ENCODE data around the gene TERT.
A peak's percentile ranks its signal among the peaks of the same experiment; 100 is the strongest.
"Not testable (repeated sequence)": the region's sequence is repeated elsewhere in the genome, so short reads cannot be mapped to it uniquely, and the experiment has no call there.

The TERT gene

GRCh38 chr5:1329111-1329579 lies 34.3 kb upstream of the TERT start:
- FAIRE-seq (no peak), DNase-seq (ENCODE audit: insufficient read length, low spot score) (no peak)
- no peak for TF ChIP-seq CTCF (IDR thresholded peaks at IDR 0.05; ENCODE audit: insufficient read depth, missing control alignments)

DNA sequence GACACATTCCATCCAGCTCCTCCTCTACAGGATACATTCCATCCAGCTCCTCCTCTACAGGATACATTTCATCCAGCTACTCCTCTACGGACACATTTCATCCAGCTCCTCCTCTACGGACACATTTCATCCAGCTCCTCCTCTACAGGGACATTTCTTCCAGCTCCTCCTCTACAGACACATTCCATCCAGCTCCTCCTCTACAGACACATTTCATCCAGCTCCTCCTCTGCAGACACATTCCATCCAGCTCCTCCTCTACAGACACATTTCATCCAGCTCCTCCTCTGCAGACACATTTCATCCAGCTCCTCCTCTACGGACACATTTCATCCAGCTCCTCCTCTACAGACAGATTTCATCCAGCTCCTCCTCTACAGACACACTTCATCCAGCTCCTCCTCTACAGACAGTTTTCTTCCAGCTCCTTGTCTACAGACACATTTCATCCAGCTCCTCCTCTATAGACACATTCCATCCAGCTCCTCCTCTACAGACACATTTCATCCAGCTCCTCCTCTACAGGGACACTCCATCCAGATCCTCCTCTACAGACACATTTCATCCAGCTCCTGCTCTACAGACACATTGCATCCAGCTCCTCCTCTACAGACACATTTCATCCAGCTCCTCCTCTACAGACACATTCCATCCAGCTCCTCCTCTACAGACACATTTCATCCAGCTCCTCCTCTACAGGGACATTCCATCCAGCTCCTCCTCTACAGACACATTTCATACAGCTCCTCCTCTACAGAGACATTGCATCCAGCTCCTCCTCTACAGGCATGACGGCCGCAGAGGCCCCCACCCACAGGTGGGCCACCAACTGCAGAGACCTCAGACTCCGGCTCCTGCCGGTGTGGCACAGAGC lies 33.6 kb upstream of the TERT start:
- FAIRE-seq; DNase-seq (ENCODE audit: insufficient read length, low spot score): not testable (repeated sequence)

- not testable (repeated sequence) for DNase-seq (ENCODE audit: insufficient read length, low spot score); FAIRE-seq
These were observed 32.3 kb upstream of the TERT start for GRCh38 chr5:1326901-1327756.

- not testable (repeated sequence) for DNase-seq (ENCODE audit: insufficient read length, low spot score); FAIRE-seq
These were observed 31.6 kb upstream of the TERT start for GRCh38 chr5:1326532-1326875.

- DNase-seq (ENCODE audit: insufficient read length, low spot score) (no peak), FAIRE-seq (no peak)
- no peak for TF ChIP-seq CTCF (IDR thresholded peaks at IDR 0.05; ENCODE audit: insufficient read depth, missing control alignments)
These were observed 31.1 kb upstream of the TERT start for GRCh38 chr5:1325870-1326531.

GRCh38 chr5:1325191-1325741 lies 30.4 kb upstream of the TERT start:
- DNase-seq (ENCODE audit: insufficient read length, low spot score) (peak; percentile 13), FAIRE-seq (no peak)
- TF ChIP-seq CTCF (IDR thresholded peaks at IDR 0.05; ENCODE audit: insufficient read depth, missing control alignments) = no peak

- DNase-seq (ENCODE audit: insufficient read length, low spot score) (peak; percentile 18), FAIRE-seq (no peak)
- no peak for TF ChIP-seq CTCF (IDR thresholded peaks at IDR 0.05; ENCODE audit: insufficient read depth, missing control alignments)
These were observed 29.9 kb upstream of the TERT start for GRCh38 chr5:1324719-1325190.

DNA sequence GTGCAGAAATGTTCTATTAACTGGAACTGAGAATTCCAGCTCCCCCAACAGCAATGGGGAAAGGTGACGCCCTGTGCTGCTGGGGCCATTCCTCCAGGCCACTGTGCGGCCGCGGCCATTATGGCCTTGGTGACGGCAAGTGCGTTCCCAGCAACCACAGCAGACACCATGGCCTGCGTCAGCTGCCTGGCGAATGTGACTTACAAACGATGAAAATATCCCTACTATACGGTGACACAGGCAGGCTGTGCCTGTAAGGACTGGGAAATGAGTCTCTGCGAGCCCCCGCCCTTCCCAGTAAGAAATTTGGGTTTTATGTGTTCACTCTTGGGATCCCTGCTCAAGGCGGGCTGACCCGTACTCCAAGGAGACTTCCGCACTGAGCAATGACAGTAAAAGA lies 29.4 kb upstream of the TERT start:
- DNase-seq (ENCODE audit: insufficient read length, low spot score) = peak; percentile 6
- TF ChIP-seq CTCF (IDR thresholded peaks at IDR 0.05; ENCODE audit: insufficient read depth, missing control alignments) = no peak
- FAIRE-seq = no peak
